DND-41 (cell line): ENCODE measurements around the gene KNTC1.

ENCODE experiments used
- EZH2 ChIP-seq: IDR thresholded peaks from 3 replicates; pipeline ENCODE4 v1.6.1; 2012; ENCODE audit warnings: borderline replicate concordance, low read depth, mild to moderate bottlenecking, moderate library complexity, low read length, inconsistent platforms; ENCODE audit not compliant: severe bottlenecking
- TF ChIP-seq, protein P1 (sequence below): IDR thresholded peaks from 2 replicates; pipeline ENCODE4 v1.5.1; 2012; ENCODE audit warnings: borderline replicate concordance, low read length, moderate library complexity, mild to moderate bottlenecking; ENCODE audit not compliant: poor library complexity, severe bottlenecking; ENCODE audit errors: extremely low read depth

DNA sequence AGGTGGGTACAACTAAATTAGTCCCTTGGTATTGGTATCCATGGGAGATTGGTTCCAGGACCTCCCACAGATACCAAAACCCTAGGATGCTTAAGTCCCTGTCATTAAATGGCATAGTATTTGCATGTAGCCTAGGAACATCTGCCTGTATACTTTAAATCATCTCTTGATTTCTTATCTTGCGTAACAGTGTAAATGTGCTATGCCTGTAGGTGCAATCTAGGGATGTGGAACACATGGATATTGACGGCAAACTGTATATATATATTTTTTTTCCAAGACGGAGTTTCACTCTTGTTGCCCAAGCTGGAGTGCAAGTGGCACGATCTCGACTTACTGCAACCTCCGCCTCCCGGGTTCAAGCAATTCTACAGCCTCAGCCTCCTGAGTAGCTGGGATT lies 1.5 kb downstream of the KNTC1 start:
- TF ChIP-seq, protein P1, sequence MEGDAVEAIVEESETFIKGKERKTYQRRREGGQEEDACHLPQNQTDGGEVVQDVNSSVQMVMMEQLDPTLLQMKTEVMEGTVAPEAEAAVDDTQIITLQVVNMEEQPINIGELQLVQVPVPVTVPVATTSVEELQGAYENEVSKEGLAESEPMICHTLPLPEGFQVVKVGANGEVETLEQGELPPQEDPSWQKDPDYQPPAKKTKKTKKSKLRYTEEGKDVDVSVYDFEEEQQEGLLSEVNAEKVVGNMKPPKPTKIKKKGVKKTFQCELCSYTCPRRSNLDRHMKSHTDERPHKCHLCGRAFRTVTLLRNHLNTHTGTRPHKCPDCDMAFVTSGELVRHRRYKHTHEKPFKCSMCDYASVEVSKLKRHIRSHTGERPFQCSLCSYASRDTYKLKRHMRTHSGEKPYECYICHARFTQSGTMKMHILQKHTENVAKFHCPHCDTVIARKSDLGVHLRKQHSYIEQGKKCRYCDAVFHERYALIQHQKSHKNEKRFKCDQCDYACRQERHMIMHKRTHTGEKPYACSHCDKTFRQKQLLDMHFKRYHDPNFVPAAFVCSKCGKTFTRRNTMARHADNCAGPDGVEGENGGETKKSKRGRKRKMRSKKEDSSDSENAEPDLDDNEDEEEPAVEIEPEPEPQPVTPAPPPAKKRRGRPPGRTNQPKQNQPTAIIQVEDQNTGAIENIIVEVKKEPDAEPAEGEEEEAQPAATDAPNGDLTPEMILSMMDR, result no peak
- TF ChIP-seq EZH2, result no peak
